ENCODE data around the gene PRMT9. TPM values are rescaled to one million over a fixed set of nuclear protein-coding genes. Genes with fewer than 3 reads are reported as not detected.

PRMT9 gene
- total and polyA plus RNA-seq, 2 of the 13 experiments (the other 11 are each of a cell fraction or from before 2014, with no cell fraction given): 4.0 to 9.7 TPM

DNA sequence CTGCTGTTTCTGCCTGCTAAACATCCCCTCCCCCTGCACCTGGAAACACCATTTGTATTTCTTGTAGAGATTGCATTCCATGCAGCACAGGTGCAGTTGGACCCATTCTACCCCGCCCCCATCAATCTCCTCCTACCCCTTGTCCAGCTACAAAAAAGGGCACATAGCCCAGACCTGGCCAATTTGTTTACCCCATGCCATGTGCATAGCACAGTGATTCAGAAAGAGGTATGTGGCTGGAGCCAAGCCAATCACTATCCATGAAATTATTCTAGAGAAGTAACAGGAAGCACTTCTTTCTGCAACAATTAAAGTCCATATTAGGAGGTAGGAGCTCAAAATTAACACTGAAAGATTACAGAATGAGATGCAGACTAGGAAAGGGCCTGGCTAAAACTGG lies 87.0 kb downstream of the PRMT9 start:
- intact Hi-C loops (cut with micrococcal nuclease; ENCODE audit: unreplicated experiment) (no loop called here), in situ Hi-C loops (cut with HindIII; ENCODE audit: extremely low pct_ligation_motif_present, low pct_unique_long_range_greater_than_20kb) (loop anchor here (10.0 to 25.0 kb wide), 2 partner anchors 442 to 585 kb away; no protein-coding TSS in a partner anchor)
- Histone ChIP-seq H3K79me2 (ENCODE audit: insufficient read depth, low read length) (no peaks in the 10 kb centered on the region), H3K36me3 (replicated peaks in 1 of 2; ENCODE audit: control insufficient read depth in 1 of 2, insufficient read depth in 2 of 2, low read length in 2 of 2) (no peaks in the 10 kb centered on the region), H3K27ac (ENCODE audit: extremely low read length, insufficient read depth, low read length) (no peak overlapping the region), H3K27me3 (ENCODE audit: control insufficient read depth in 1 of 2, insufficient read depth in 2 of 2, low read length in 2 of 2) (no peaks in the 10 kb centered on the region), H4K20me1 (ENCODE audit: insufficient read depth, low read length) (no peaks in the 10 kb centered on the region), H3K4me3 (replicated peaks in 1 of 3; ENCODE audit: insufficient read depth in 1 of 3, low read depth in 2 of 3, low read length in 3 of 3) (no peak overlapping the region), H3K9me3 (ENCODE audit: low read length) (no peaks in the 10 kb centered on the region), H3K4me2 (ENCODE audit: low read depth, low read length) (no peak overlapping the region), H2AFZ (ENCODE audit: low read length) (no peak overlapping the region), H3K4me1 (ENCODE audit: insufficient read depth, low read length) (no peaks in the 10 kb centered on the region), H3K9ac (ENCODE audit: insufficient read depth, low read depth, low read length) (no peak overlapping the region)
- BruUV-seq (replicated peaks): no TSS peak
- no peak for TF ChIP-seq AGO2 (optimal IDR thresholded peaks at IDR 0.05; ENCODE audit: low read depth, low read length)
- TF ChIP-seq ZNF432 (CRISPR knock-in tag; IDR thresholded peaks at IDR 0.05; ENCODE audit: borderline replicate concordance): no peak
- TF ChIP-seq ZNF558 (CRISPR knock-in tag; IDR thresholded peaks at IDR 0.05; ENCODE audit: borderline replicate concordance): no peak
- TF ChIP-seq, protein P1, sequence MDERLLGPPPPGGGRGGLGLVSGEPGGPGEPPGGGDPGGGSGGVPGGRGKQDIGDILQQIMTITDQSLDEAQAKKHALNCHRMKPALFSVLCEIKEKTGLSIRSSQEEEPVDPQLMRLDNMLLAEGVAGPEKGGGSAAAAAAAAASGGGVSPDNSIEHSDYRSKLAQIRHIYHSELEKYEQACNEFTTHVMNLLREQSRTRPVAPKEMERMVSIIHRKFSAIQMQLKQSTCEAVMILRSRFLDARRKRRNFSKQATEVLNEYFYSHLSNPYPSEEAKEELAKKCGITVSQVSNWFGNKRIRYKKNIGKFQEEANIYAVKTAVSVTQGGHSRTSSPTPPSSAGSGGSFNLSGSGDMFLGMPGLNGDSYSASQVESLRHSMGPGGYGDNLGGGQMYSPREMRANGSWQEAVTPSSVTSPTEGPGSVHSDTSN (CRISPR knock-in tag; IDR thresholded peaks at IDR 0.05): no peak
- no peak for TF ChIP-seq TGIF2 (CRISPR knock-in tag; IDR thresholded peaks at IDR 0.05)
- no peak for TF ChIP-seq MXI1 (IDR thresholded peaks at IDR 0.05; ENCODE audit: borderline replicate concordance, low read depth, low read length)
- TF ChIP-seq, protein P2, sequence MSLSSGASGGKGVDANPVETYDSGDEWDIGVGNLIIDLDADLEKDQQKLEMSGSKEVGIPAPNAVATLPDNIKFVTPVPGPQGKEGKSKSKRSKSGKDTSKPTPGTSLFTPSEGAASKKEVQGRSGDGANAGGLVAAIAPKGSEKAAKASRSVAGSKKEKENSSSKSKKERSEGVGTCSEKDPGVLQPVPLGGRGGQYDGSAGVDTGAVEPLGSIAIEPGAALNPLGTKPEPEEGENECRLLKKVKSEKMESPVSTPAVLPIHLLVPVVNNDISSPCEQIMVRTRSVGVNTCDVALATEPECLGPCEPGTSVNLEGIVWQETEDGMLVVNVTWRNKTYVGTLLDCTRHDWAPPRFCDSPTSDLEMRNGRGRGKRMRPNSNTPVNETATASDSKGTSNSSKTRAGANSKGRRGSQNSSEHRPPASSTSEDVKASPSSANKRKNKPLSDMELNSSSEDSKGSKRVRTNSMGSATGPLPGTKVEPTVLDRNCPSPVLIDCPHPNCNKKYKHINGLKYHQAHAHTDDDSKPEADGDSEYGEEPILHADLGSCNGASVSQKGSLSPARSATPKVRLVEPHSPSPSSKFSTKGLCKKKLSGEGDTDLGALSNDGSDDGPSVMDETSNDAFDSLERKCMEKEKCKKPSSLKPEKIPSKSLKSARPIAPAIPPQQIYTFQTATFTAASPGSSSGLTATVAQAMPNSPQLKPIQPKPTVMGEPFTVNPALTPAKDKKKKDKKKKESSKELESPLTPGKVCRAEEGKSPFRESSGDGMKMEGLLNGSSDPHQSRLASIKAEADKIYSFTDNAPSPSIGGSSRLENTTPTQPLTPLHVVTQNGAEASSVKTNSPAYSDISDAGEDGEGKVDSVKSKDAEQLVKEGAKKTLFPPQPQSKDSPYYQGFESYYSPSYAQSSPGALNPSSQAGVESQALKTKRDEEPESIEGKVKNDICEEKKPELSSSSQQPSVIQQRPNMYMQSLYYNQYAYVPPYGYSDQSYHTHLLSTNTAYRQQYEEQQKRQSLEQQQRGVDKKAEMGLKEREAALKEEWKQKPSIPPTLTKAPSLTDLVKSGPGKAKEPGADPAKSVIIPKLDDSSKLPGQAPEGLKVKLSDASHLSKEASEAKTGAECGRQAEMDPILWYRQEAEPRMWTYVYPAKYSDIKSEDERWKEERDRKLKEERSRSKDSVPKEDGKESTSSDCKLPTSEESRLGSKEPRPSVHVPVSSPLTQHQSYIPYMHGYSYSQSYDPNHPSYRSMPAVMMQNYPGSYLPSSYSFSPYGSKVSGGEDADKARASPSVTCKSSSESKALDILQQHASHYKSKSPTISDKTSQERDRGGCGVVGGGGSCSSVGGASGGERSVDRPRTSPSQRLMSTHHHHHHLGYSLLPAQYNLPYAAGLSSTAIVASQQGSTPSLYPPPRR (CRISPR knock-in tag; IDR thresholded peaks at IDR 0.05; ENCODE audit: borderline replicate concordance): no peak
- no peak for TF ChIP-seq ZNF703 (CRISPR knock-in tag; IDR thresholded peaks at IDR 0.05; ENCODE audit: borderline replicate concordance)
- TF ChIP-seq ZNF180 (CRISPR knock-in tag; IDR thresholded peaks at IDR 0.05; ENCODE audit: borderline replicate concordance, low read depth): no peak
- TF ChIP-seq, protein P3, sequence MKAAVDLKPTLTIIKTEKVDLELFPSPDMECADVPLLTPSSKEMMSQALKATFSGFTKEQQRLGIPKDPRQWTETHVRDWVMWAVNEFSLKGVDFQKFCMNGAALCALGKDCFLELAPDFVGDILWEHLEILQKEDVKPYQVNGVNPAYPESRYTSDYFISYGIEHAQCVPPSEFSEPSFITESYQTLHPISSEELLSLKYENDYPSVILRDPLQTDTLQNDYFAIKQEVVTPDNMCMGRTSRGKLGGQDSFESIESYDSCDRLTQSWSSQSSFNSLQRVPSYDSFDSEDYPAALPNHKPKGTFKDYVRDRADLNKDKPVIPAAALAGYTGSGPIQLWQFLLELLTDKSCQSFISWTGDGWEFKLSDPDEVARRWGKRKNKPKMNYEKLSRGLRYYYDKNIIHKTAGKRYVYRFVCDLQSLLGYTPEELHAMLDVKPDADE (CRISPR knock-in tag; IDR thresholded peaks at IDR 0.05): no peak
- ATAC-seq: no peak
- POLR2A ChIA-PET: no interaction called here
- CTCF ChIA-PET (ENCODE audit: low intra/inter-chr PET ratio, low total read pairs): interaction anchor here (2.5 kb wide), 1 partner anchor 270 kb away, joined by 7 read pairs; no protein-coding TSS in a partner anchor
- DNase-seq (ENCODE audit: low spot score): no peak
- WGBS (ENCODE audit: low lambda C conversion rate): 0% methylated on average over 1 of the region's 1 CpG
- FAIRE-seq: no peak

Measured in HepG2 (cell line).